HCT116 (cell line): ENCODE data around the gene ANKRD44. TPM values are rescaled to one million over a fixed set of nuclear protein-coding genes. Genes with fewer than 3 reads are reported as not detected.

Experiments
- ATAC-seq: fragments of 200-7000 bp; cut with Tn5 transposase; 2 replicates; pipeline ENCODE4 v1.9.1; 2020; ENCODE audit warnings: mild to moderate bottlenecking, moderate library complexity
- BruUV-seq: library from RNA; stranded (reverse); fragments of 400-500 nt; replicated peaks from 2 replicates; lab custom pipeline; 2021; lab: Mats Ljungman, UMichigan
- CTCF ChIA-PET: fragments of 300-600 bp; sonication (Branson Sonifier 250); formaldehyde crosslinking; loops from one replicate; lab custom pipeline; 2021; ENCODE audit warnings: antibody characterized with exemption; lab: Charles Lee
- POLR2A ChIA-PET: fragments of 300-600, 350-600 bp; sonication (Branson Sonifier 250); formaldehyde crosslinking; loops from one replicate; lab custom pipeline; 2021; ENCODE audit warnings: antibody characterized with exemption; lab: Charles Lee
- RAD21 ChIA-PET, 2 experiments: fragments of 300-600 bp; sonication (Branson Sonifier 250); formaldehyde crosslinking; loops; one replicate each; lab custom pipeline; 2023; ENCODE audit warnings: low total read pairs in 2 of 2; ENCODE audit not compliant: uncharacterized antibody in 2 of 2, unreplicated experiment in 2 of 2, low non-redundant PET in 1 of 2; lab: Charles Lee
- DNase-seq: peaks from one replicate; pipeline ENCODE4 v3.0.0-alpha.2; 2010; ENCODE audit warnings: low read depth, low spot score
- H2AFZ ChIP-seq: fragments of 200-600 bp; shearing (Covaris generic), sonication (generic); 2 replicates; pipeline ENCODE4 v1.6.1; 2017; ENCODE audit warnings: low read depth, mixed run types, mixed read lengths, antibody characterized with exemption, low read length; ENCODE audit not compliant: poor library complexity, severe bottlenecking
- H3K27ac ChIP-seq: 2 replicates; pipeline ENCODE4 v1.5.1; 2012; ENCODE audit warnings: low read depth, low read length
- H3K27me3 ChIP-seq: fragments of 200-600 bp; sonication (generic); 2 replicates; pipeline ENCODE4 v1.6.1; 2016; ENCODE audit warnings: mixed run types, low read length, mixed read lengths; ENCODE audit not compliant: insufficient read depth
- H3K36me3 ChIP-seq, 2 experiments: fragments of 200-500 bp in 1 of 2; fragments of 200-600 bp in 1 of 2; sonication (Bioruptor generic) in 1 of 2; sonication (generic) in 1 of 2; 2 replicates each; pipeline versions ENCODE4 v1.5.1 to v1.6.1; 2014 to 2016; ENCODE audit warnings: low read length in 2 of 2, inconsistent platforms in 1 of 2, mixed read lengths in 1 of 2, mixed run types in 1 of 2; ENCODE audit not compliant: insufficient read depth in 2 of 2, control insufficient read depth in 1 of 2
- H3K4me1 ChIP-seq, 2 experiments: fragments of 200-600 bp in 1 of 2; sonication (generic) in 1 of 2; 2 replicates each; pipeline versions ENCODE4 v1.5.1 to v1.6.1; 2012 to 2017; ENCODE audit warnings: low read length in 2 of 2, inconsistent platforms in 1 of 2, mild to moderate bottlenecking in 1 of 2, mixed read lengths in 1 of 2, mixed run types in 1 of 2, moderate library complexity in 1 of 2; ENCODE audit not compliant: insufficient read depth in 2 of 2, control insufficient read depth in 1 of 2
- H3K4me2 ChIP-seq: fragments of 200-600 bp; sonication (generic); 2 replicates; pipeline ENCODE4 v1.6.1; 2017; ENCODE audit warnings: mixed run types, low read length, mixed read lengths
- H3K4me3 ChIP-seq, 2 experiments: fragments of 200-600 bp in 1 of 2; sonication (generic) in 1 of 2; replicated peaks in 1 of 2; 2 replicates each; pipeline ENCODE4 v1.5.1; 2011 to 2016; ENCODE audit warnings: low read length in 2 of 2, control low read depth in 1 of 2, low read depth in 1 of 2, mild to moderate bottlenecking in 1 of 2, mixed read lengths in 1 of 2, mixed run types in 1 of 2
- H3K79me2 ChIP-seq: fragments of 200-600 bp; sonication (generic); 2 replicates; pipeline ENCODE4 v1.6.1; 2017; ENCODE audit warnings: mild to moderate bottlenecking, mixed run types, low read length, moderate library complexity, mixed read lengths; ENCODE audit not compliant: insufficient read depth
- H3K9ac ChIP-seq: fragments of 200-600 bp; sonication (generic); 2 replicates; pipeline ENCODE4 v1.6.1; 2016; ENCODE audit warnings: low read length, mixed read lengths
- H3K9me2 ChIP-seq: fragments of 200-600 bp; sonication (generic), shearing (Covaris generic); 2 replicates; pipeline ENCODE4 v1.6.1; 2017; ENCODE audit warnings: mixed run types, mild to moderate bottlenecking, moderate library complexity; ENCODE audit not compliant: insufficient read depth
- H3K9me3 ChIP-seq, 2 experiments: fragments of 200-500 bp in 1 of 2; fragments of 200-600 bp in 1 of 2; sonication (Bioruptor generic) in 1 of 2; sonication (generic) in 1 of 2; 2 replicates each; pipeline ENCODE4 v1.6.1; 2014 to 2017; ENCODE audit warnings: low read length in 2 of 2, mixed read lengths in 2 of 2, inconsistent platforms in 1 of 2, low read depth in 1 of 2, mild to moderate bottlenecking in 1 of 2, mixed run types in 1 of 2, moderate library complexity in 1 of 2; ENCODE audit not compliant: control insufficient read depth in 1 of 2, insufficient read depth in 1 of 2
- H4K20me1 ChIP-seq: fragments of 200-600 bp; sonication (generic), shearing (Covaris generic); 2 replicates; pipeline ENCODE4 v1.6.1; 2017; ENCODE audit warnings: mixed run types, mild to moderate bottlenecking, moderate library complexity; ENCODE audit not compliant: insufficient read depth
- EGR1 ChIP-seq: IDR thresholded peaks from 2 replicates; pipeline ENCODE4 v1.6.1; 2012; ENCODE audit warnings: low read depth
- EZH2 ChIP-seq: fragments of 200-600 bp; sonication (generic); IDR thresholded peaks from 2 replicates; pipeline ENCODE4 v1.6.1; 2017; ENCODE audit warnings: antibody characterized with exemption, mixed run types
- POLR2AphosphoS5 ChIP-seq: IDR thresholded peaks from 2 replicates; pipeline ENCODE4 v1.6.1; 2011; ENCODE audit warnings: mild to moderate bottlenecking, low read depth, low read length, moderate library complexity
- intact Hi-C: fragments of 100-400 bp; cut with micrococcal nuclease; formaldehyde crosslinking; loops from 2 replicates; pipeline ENCODE4 v1.10.0; 2022
- total RNA-seq: library from RNA; stranded (reverse); gene quantifications from one replicate; pipeline ENCODE4 v1.2.1, GENCODE V29; 2021; ENCODE audit not compliant: unreplicated experiment
- TF ChIP-seq, protein P1 (sequence below): IDR thresholded peaks from 2 replicates; pipeline ENCODE4 v1.6.1; 2012; ENCODE audit warnings: low read depth
- TF ChIP-seq, protein P2 (sequence below), 3 experiments: fragments of 200-600 bp in 1 of 3; sonication (generic) in 1 of 3; IDR thresholded peaks in 2 of 3; conservative IDR thresholded peaks in 1 of 3; 2 replicates each; pipeline ENCODE4 v1.5.1; 2012 to 2017; ENCODE audit warnings: low read depth in 2 of 3, low read length in 2 of 3, antibody characterized with exemption in 1 of 3, borderline replicate concordance in 1 of 3, control low read depth in 1 of 3, mild to moderate bottlenecking in 1 of 3, mixed read lengths in 1 of 3, mixed run types in 1 of 3, moderate library complexity in 1 of 3; ENCODE audit not compliant: insufficient read depth in 1 of 3

ANKRD44 gene
- total RNA-seq, 1 experiment from 2014 or later = 2.7 TPM

DNA sequence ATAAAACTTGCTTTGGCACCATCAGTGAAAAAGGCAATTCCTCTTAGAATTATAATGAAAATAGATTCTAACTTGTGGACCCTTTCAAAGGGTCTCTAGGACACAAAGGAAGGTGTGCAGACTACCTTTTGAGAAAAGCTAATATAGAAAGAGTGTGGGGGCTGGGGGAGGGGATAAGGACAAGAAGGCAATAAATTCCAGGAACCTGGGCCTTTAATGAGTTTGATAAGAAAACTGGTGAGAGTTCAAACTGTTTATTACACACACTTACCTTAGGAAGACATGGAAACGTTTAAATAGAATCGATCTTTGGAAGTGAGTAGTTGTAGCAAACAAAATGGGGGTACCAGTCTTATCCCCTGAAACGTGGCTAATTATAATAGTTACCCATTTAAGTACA lies 344.5 kb downstream of the ANKRD44 start (continued):
- TF ChIP-seq, protein P1, sequence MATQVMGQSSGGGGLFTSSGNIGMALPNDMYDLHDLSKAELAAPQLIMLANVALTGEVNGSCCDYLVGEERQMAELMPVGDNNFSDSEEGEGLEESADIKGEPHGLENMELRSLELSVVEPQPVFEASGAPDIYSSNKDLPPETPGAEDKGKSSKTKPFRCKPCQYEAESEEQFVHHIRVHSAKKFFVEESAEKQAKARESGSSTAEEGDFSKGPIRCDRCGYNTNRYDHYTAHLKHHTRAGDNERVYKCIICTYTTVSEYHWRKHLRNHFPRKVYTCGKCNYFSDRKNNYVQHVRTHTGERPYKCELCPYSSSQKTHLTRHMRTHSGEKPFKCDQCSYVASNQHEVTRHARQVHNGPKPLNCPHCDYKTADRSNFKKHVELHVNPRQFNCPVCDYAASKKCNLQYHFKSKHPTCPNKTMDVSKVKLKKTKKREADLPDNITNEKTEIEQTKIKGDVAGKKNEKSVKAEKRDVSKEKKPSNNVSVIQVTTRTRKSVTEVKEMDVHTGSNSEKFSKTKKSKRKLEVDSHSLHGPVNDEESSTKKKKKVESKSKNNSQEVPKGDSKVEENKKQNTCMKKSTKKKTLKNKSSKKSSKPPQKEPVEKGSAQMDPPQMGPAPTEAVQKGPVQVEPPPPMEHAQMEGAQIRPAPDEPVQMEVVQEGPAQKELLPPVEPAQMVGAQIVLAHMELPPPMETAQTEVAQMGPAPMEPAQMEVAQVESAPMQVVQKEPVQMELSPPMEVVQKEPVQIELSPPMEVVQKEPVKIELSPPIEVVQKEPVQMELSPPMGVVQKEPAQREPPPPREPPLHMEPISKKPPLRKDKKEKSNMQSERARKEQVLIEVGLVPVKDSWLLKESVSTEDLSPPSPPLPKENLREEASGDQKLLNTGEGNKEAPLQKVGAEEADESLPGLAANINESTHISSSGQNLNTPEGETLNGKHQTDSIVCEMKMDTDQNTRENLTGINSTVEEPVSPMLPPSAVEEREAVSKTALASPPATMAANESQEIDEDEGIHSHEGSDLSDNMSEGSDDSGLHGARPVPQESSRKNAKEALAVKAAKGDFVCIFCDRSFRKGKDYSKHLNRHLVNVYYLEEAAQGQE = no peak

DNA sequence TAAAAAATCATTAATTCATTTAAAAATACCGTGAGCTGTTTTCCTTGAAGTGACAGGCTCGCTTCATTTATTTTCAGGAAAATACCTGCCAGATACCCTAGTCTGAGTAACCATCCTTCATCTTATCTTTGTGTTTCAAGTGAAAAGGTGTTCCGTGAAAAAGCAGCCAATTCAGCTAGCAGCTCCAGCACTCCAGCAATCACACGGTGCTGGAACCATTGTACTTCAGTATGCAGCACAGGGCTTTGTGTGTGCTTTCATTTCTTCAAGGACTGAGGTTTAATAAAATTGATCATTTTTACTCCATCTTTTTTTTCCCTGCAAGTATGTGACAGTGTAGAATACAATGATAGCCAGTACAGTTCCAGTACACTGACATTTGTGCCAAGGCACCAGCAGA lies 344.9 kb downstream of the ANKRD44 start:
- no peaks in the 10 kb centered on the region for H3K9me2 ChIP-seq
- no peaks in the 10 kb centered on the region for H3K9me3 ChIP-seq
- peaks cover 0 to 4% of the 10 kb centered on the region in 2 experiments; a peak in 1 of 4 replicates for H3K4me1 ChIP-seq
- no peak overlapping the region for H3K9ac ChIP-seq
- POLR2A ChIA-PET = no interaction called here
- no peak overlapping the region for H3K4me3 ChIP-seq
- H3K27me3 ChIP-seq = no peaks in the 10 kb centered on the region
- no peak for DNase-seq
- TF ChIP-seq EZH2 (no peak), POLR2AphosphoS5 (no peak), EGR1 (no peak)
- TF ChIP-seq, protein P2, sequence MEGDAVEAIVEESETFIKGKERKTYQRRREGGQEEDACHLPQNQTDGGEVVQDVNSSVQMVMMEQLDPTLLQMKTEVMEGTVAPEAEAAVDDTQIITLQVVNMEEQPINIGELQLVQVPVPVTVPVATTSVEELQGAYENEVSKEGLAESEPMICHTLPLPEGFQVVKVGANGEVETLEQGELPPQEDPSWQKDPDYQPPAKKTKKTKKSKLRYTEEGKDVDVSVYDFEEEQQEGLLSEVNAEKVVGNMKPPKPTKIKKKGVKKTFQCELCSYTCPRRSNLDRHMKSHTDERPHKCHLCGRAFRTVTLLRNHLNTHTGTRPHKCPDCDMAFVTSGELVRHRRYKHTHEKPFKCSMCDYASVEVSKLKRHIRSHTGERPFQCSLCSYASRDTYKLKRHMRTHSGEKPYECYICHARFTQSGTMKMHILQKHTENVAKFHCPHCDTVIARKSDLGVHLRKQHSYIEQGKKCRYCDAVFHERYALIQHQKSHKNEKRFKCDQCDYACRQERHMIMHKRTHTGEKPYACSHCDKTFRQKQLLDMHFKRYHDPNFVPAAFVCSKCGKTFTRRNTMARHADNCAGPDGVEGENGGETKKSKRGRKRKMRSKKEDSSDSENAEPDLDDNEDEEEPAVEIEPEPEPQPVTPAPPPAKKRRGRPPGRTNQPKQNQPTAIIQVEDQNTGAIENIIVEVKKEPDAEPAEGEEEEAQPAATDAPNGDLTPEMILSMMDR (IDR thresholded peaks at IDR 0.05 in 2 of 3, conservative IDR thresholded peaks at IDR 0.05 in 1 of 3; ENCODE audit: borderline replicate concordance in 1 of 3, insufficient read depth in 1 of 3, low read depth in 2 of 3, low read length in 2 of 3) = no peak
- TF ChIP-seq, protein P1 = no peak
- TF ChIP-seq, all 23 proteins: peak for 0
- no peak overlapping the region for H3K4me2 ChIP-seq
- ATAC-seq = no peak
- no peaks in the 10 kb centered on the region for H4K20me1 ChIP-seq
- intact Hi-C loops = no loop called here
- no peak overlapping the region for H2AFZ ChIP-seq
- H3K36me3 ChIP-seq = no peaks in the 10 kb centered on the region
- H3K79me2 ChIP-seq = no peaks in the 10 kb centered on the region
- ChIA-PET RAD21 (no interaction called here), CTCF (no interaction called here)
- no TSS peak for BruUV-seq
- H3K27ac ChIP-seq = no peak overlapping the region
